G401 (cell line): ENCODE measurements around the gene FANCD2. TPM values are rescaled to one million over a fixed set of nuclear protein-coding genes. Genes with fewer than 3 reads are reported as not detected.
"Not testable (repeated sequence)": the region's sequence is repeated elsewhere in the genome, so short reads cannot be mapped to it uniquely, and the experiment has no call there.

ENCODE experiments used
- DNase-seq: peaks from one replicate; pipeline ENCODE4 v3.0.0-alpha.2; 2015; ENCODE audit warnings: low spot score
- in situ Hi-C: cut with HindIII; loops from 2 replicates; pipeline ENCODE4 v1.10.0; 2016; ENCODE audit warnings: low sequenced_read_pairs, mixed read lengths
- total RNA-seq: library from RNA; depleted of rRNA; stranded (reverse); fragments of >200 nt; shearing (Covaris generic); gene quantifications from 2 replicates; pipeline ENCODE4 v1.2.3, GENCODE V29; 2014; rRNA removed

The FANCD2 gene
- total RNA-seq = 17.8 and 43.1 TPM in 2 replicates

DNA sequence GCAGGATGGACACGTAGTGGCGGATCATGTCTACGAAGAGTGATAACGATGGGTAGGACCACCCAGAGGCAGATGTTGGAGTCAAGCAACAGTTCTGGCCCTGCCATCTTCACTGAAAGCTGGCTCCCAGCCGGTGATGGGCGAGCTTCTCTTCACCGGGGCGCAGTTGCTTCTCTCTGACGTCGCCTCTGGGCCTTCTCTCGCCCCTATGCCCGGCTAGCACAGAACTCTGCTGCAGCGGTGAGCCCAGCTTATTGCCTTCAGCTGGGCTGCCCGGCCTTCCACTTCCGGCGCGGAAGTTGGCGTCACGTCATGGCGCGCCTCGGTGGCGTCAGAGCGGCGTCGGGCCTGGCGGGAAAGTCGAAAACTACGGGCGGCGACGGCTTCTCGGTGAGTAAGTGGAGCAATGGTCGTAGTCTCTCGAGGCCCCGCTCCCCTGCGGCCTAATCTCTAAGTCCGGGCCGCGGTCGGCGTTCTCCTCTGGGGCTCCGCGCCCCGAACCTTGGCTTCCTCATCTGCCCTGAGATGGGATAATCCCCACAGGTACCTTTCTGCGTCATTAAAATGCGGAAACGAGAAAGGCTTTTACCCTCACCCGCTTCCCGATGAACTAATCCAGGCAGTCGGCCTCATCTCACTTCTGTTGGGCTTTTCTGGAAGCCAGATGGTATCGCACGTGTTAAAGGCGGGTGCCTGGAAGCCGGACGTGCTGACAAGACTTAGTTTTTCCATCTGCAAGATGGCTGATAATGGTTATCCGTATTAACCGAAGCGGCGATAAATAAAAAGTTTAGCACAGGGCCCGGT lies at the start of gene FANCD2:
TSS of gene FANCD2 (plus strand) at position 354 of the 807 bp plus-strand sequence. CDS start 2,221 bp downstream, outside the sequence.
- in situ Hi-C loops = no loop called here
- peak; percentile 81 for DNase-seq

- DNase-seq = no peak
- in situ Hi-C loops = no loop called here
Observed at GRCh38 chr3:9976721-9977709, 49.2 kb upstream of the FANCD2 start.

- in situ Hi-C loops = no loop called here
- no peak for DNase-seq
Observed at GRCh38 chr3:9978710-9979305, 47.4 kb upstream of the FANCD2 start.

DNA sequence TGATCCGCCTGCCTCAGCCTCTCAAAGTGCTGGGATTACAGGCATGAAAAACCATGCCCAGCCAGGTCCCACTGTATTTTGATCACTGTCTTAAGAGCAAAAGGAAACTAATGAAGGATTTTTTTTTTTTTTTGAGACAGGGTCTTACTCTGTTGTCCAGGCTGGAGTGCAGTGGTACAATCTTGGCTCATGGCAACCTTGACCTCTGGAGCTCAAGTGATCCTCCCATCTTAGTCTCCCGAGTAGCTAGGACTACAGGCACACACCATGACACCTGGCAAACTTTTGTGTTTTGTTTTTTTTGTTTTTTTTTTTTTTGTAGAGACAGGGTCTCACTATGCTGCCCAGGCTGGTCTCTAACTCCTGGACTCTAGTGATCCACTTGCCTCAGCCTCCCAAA lies 46.0 kb upstream of the FANCD2 start:
- no peak for DNase-seq
- in situ Hi-C loops = no loop called here

GRCh38 chr3:9986230-9986725 lies 40.0 kb upstream of the FANCD2 start:
- DNase-seq = peak; percentile 4
- in situ Hi-C loops = no loop called here

GRCh38 chr3:9994086-9994844 lies 32.0 kb upstream of the FANCD2 start:
- in situ Hi-C loops = no loop called here
- no peak for DNase-seq

GRCh38 chr3:10000686-10001085 lies 25.6 kb upstream of the FANCD2 start:
- no peak for DNase-seq
- in situ Hi-C loops = no loop called here

GRCh38 chr3:10002951-10003350 lies 23.3 kb upstream of the FANCD2 start:
- DNase-seq = no peak
- in situ Hi-C loops = no loop called here

GRCh38 chr3:10004506-10004905 lies 21.7 kb upstream of the FANCD2 start:
- no peak for DNase-seq
- in situ Hi-C loops = no loop called here

GRCh38 chr3:10004960-10005564 lies 21.2 kb upstream of the FANCD2 start:
- DNase-seq = no peak
- in situ Hi-C loops = no loop called here

DNA sequence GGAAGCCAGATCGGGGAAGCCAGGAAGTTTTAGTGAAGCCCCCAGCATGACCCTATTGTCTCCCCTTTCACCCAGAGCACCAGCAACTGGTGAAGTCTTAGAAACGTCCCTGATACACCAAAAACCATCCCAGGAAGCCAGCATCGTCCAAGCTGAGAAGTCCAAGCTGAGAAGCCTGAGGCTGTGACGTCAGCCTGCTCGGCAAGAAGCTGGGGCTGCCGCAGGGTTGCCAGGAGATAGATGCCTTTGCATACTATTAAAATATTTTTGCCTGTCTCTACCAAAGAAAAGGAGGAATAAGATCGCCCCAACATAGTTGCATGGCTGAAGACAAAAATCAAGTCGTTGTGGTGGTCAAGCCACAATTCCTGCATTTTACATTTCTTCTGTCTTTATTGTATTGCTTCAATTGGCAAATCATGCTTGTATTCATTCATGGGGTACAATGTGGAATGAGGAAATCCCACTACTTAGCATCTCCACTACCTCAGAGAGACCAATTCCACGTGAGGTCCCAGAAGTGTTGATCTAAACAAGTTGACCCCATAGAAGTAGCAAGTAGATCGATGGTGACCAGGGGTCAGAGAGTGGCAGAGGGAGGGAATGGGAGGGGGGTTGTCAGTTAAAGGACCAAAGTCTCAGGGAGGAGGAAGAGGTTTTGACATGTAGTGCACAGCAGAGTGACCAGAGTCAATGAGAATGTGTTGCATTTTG lies 20.0 kb upstream of the FANCD2 start:
- in situ Hi-C loops = no loop called here
- peak; percentile 63 for DNase-seq

DNA sequence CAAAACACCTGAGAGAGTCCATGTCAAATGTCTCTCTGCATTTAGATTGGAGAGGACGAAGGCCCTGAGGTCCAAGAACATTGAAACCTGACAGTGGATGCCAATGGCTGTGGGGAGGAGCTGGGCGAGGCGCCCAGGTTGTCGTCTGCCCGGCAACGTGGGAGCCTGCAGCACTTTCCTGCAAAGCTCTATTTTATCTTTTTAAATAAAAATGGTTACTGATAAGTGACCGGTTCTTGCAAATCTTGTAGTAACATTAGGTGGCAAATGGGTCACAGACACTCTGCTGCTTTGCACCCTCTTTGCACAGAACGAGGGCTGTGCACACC lies 19.5 kb upstream of the FANCD2 start:
- in situ Hi-C loops = no loop called here
- DNase-seq = peak; percentile 84

DNA sequence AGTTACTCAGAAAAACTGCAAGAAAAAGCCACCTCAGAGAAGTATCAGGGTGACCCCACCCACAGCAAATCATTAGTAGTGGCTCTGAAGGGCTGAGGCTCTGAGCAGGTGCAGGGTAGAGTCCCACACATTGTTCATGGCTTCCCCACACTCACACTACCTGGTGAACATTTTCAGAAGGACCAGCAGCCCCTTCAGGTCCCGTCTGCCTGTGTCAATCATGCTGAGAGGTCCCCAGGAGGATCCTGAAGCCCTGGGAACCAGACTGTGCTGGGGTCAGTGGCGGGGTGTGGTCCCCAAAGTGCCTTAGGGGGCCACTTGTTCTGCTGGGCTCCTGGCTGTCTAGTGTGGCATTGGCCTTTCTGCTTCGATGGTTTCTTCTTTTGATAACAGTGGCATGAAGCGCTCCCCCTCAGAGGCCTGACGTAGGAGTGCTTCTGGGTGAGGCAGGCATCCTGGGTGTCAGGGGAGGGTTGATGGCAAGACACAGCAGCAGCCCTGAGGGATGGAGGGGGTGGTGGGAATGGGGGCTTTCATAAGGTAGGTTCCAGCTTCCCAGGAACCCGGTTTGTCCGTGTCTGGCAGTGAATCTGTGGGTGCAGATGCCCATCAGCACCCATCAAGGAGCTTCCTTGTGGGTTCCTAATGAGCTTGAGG lies 19.0 kb upstream of the FANCD2 start:
- peak; percentile 12 for DNase-seq
- in situ Hi-C loops = no loop called here

DNA sequence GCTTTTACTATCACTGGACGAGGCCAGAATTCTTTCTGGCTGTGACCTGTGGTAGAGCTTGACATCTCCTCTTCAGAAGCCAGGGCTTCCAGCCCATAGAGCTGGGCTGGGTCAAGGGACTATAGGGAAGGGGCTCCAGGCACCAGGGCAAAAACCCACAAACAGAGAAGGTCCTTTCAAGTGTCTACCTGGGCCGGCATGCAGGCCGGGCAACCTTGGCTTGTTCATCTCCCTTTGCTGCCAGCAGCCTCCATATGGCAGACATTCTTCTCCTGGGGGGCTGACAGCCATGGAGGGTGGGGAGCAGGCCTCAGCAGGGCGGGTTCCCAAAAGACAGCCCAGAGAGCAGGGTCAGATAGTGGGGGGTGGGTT lies 18.0 kb upstream of the FANCD2 start:
- in situ Hi-C loops = not testable (repeated sequence)
- DNase-seq = peak; percentile 67

DNA sequence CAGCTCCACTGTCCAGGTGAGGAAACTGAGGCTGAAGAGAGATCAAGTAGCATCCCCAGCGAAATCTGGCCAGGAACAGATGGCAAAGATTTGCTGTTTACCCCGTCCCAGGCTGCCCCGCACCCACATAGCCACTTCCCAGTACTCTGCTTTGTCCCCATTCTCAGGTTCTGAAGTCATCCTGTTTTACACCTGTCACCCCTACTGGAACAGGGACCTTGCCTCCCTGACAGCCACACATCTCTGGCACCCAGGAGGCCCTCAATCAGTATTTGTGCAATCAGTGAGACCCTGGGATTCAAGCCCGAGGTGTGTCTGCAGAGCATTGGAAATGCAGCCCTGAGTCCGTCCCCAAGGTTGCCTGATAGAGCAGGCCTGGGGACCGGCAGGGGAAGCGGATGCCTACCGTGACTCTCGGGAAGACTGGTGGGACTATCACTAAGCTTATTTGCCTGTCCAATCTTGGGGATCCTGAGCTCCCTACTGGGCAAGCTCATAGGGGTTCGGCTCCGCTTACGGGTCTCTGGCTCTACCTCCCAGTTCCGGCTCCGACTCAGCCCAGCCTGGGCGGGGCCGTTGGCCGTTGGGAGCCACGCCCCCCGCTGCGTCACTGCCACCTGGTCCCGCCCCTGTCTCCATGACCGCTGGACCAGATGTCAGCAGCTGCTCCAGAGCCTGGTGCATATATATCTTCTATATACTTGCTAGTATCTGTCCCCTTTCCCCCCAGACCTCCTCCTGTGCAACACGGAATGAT lies 17.5 kb upstream of the FANCD2 start:
- DNase-seq = peak; percentile 83
- in situ Hi-C loops = no loop called here

DNA sequence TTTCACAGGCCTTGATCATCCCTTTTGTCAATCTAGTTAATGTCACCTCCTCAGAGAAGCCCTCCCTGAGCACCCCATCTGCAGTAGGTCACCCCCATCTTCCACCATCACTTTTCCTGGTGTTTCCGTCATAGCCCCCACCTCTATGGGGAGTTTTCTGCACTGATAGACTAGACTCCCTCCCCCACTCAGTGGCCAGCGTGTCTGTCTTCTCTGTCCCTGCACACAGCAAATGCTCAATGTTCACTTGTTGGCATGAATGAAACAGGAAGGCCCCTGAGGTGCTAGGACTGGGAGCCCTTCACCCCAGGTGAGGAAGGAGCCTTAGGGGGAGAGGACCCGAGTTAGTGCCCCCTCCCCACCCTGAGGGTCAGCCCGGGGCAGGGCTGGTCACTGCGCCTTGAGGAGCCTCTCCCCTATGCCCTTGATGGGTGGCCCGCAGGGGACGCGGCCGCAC lies 15.8 kb upstream of the FANCD2 start:
- in situ Hi-C loops = no loop called here
- DNase-seq = peak; percentile 28
